GM18499 (cell line): ENCODE data around the gene AUTS2.

Experiments used
- ATAC-seq: cut with Tn5 transposase; IDR thresholded peaks from one replicate; pipeline ENCODE4 v1.9.1; 2021; ENCODE audit warnings: moderate number of reproducible peaks; ENCODE audit not compliant: insufficient read depth, unreplicated experiment

Gene AUTS2

GRCh38 chr7:70037171-70037933, 439.1 kb downstream of the AUTS2 start:
- ATAC-seq = no peak

- ATAC-seq = no peak
Observed at GRCh38 chr7:70040051-70040450, 441.8 kb downstream of the AUTS2 start.

GRCh38 chr7:70040970-70041766, 442.9 kb downstream of the AUTS2 start:
- no peak for ATAC-seq

- ATAC-seq = no peak
Observed at GRCh38 chr7:70042533-70042932, 444.3 kb downstream of the AUTS2 start.

GRCh38 chr7:70043015-70043538, 444.8 kb downstream of the AUTS2 start:
- no peak for ATAC-seq

- ATAC-seq = no peak
Observed at GRCh38 chr7:70044064-70044463, 445.8 kb downstream of the AUTS2 start.

- ATAC-seq = no peak
Observed at GRCh38 chr7:70044525-70044924, 446.2 kb downstream of the AUTS2 start.

- no peak for ATAC-seq
Observed at GRCh38 chr7:70044981-70045380, 446.7 kb downstream of the AUTS2 start.

GRCh38 chr7:70047384-70047783, 449.1 kb downstream of the AUTS2 start:
- ATAC-seq = no peak

GRCh38 chr7:70047891-70048448, 449.7 kb downstream of the AUTS2 start:
- ATAC-seq = no peak

- no peak for ATAC-seq
Observed at GRCh38 chr7:70051726-70052125, 453.5 kb downstream of the AUTS2 start.

- ATAC-seq = no peak
Observed at GRCh38 chr7:70052691-70053090, 454.4 kb downstream of the AUTS2 start.

GRCh38 chr7:70053421-70053820, 455.1 kb downstream of the AUTS2 start:
- ATAC-seq = no peak

- no peak for ATAC-seq
Observed at GRCh38 chr7:70053989-70054388, 455.7 kb downstream of the AUTS2 start.

GRCh38 chr7:70056363-70056762, 458.1 kb downstream of the AUTS2 start:
- no peak for ATAC-seq

GRCh38 chr7:70060298-70061068, 462.2 kb downstream of the AUTS2 start:
- no peak for ATAC-seq

- ATAC-seq = no peak
Observed at GRCh38 chr7:70063371-70063770, 465.1 kb downstream of the AUTS2 start.

- ATAC-seq = no peak
Observed at GRCh38 chr7:70063927-70064326, 465.7 kb downstream of the AUTS2 start.

- ATAC-seq = no peak
Observed at GRCh38 chr7:70066844-70067243, 468.6 kb downstream of the AUTS2 start.

GRCh38 chr7:70068531-70068930, 470.3 kb downstream of the AUTS2 start:
- ATAC-seq = no peak
